HepG2 (cell line): ENCODE results near the gene ATP6V1F. TPM values are rescaled to one million over a fixed set of nuclear protein-coding genes. Genes with fewer than 3 reads are reported as not detected.

ENCODE experiments used
- ATAC-seq: fragments of 200-7000 bp; cut with Tn5 transposase; 3 replicates; pipeline ENCODE4 v1.9.1; 2020; ENCODE audit warnings: mild to moderate bottlenecking, moderate library complexity
- BruUV-seq: library from RNA; stranded (reverse); fragments of 400-500 nt; replicated peaks from 2 replicates; lab custom pipeline; 2021; lab: Mats Ljungman, UMichigan
- CTCF ChIA-PET: fragments of 300-600 bp; formaldehyde crosslinking; extraction: SDS; loops from one replicate; lab custom pipeline; 2021; ENCODE audit warnings: low total read pairs, inconsistent platforms, low intra/inter-chr PET ratio; lab: Yijun Ruan, JAX
- POLR2A ChIA-PET: fragments of 350-600 bp; sonication (Branson Sonifier 250); formaldehyde crosslinking; loops from one replicate; lab custom pipeline; 2020; ENCODE audit warnings: antibody characterized with exemption, inconsistent platforms; lab: Yijun Ruan, JAX
- DNase-seq: peaks from one replicate; pipeline ENCODE4 v3.0.0-alpha.2; 2015; ENCODE audit warnings: low spot score
- FAIRE-seq: peaks from 3 replicates; lab custom pipeline; 2011; peaks lifted over from hg19 to GRCh38; lab: Jason Lieb, UNC
- H2AFZ ChIP-seq: one replicate; pipeline ENCODE4 v1.6.1; 2011; ENCODE audit warnings: low read length, inconsistent platforms
- H3K27ac ChIP-seq: fragments of 300-600 bp; 3 replicates; pipeline ENCODE4 v1.8.0; 2011; ENCODE audit warnings: mixed run types, mild to moderate bottlenecking, mixed read lengths, low read length, inconsistent platforms; ENCODE audit not compliant: insufficient read depth; ENCODE audit errors: extremely low read length
- H3K27me3 ChIP-seq, 2 experiments: fragments of 200-600 bp in 1 of 2; 2 replicates in 1 of 2; 3 replicates in 1 of 2; pipeline versions ENCODE4 v1.6.0 to v1.8.0; 2011; ENCODE audit warnings: low read length in 2 of 2, mild to moderate bottlenecking in 2 of 2, moderate library complexity in 2 of 2, inconsistent platforms in 1 of 2; ENCODE audit not compliant: insufficient read depth in 2 of 2, control insufficient read depth in 1 of 2
- H3K36me3 ChIP-seq, 2 experiments: fragments of 200-600 bp in 1 of 2; replicated peaks in 1 of 2; 2 replicates in 1 of 2; 3 replicates in 1 of 2; pipeline versions ENCODE4 v1.5.1 to v1.8.0; 2011; ENCODE audit warnings: low read length in 2 of 2, inconsistent platforms in 1 of 2; ENCODE audit not compliant: insufficient read depth in 2 of 2, control insufficient read depth in 1 of 2
- H3K4me1 ChIP-seq: 2 replicates; pipeline ENCODE4 v1.5.1; 2012; ENCODE audit warnings: low read length, inconsistent platforms; ENCODE audit not compliant: insufficient read depth
- H3K4me2 ChIP-seq: 2 replicates; pipeline ENCODE4 v1.6.0; 2011; ENCODE audit warnings: low read depth, low read length, inconsistent platforms
- H3K4me3 ChIP-seq, 3 experiments: fragments of 200-600 bp in 1 of 3; sonication (generic), shearing (Covaris generic) in 1 of 3; replicated peaks in 1 of 3; 2 replicates each; pipeline ENCODE4 v1.5.1; 2011 to 2016; ENCODE audit warnings: low read length in 3 of 3, inconsistent platforms in 2 of 3, low read depth in 2 of 3, mild to moderate bottlenecking in 2 of 3, control low read depth in 1 of 3, mixed read lengths in 1 of 3; ENCODE audit not compliant: insufficient read depth in 1 of 3
- H3K79me2 ChIP-seq: one replicate; pipeline ENCODE4 v1.6.1; 2011; ENCODE audit warnings: low read length, inconsistent platforms; ENCODE audit not compliant: insufficient read depth
- H3K9ac ChIP-seq: 2 replicates; pipeline ENCODE4 v1.6.0; 2011; ENCODE audit warnings: mild to moderate bottlenecking, low read depth, low read length, inconsistent platforms; ENCODE audit not compliant: insufficient read depth
- H3K9me3 ChIP-seq: 2 replicates; pipeline ENCODE4 v1.5.1; 2012; ENCODE audit warnings: mild to moderate bottlenecking, low read length
- H4K20me1 ChIP-seq: 2 replicates; pipeline ENCODE4 v1.6.0; 2011; ENCODE audit warnings: inconsistent platforms, mild to moderate bottlenecking, low read length, moderate library complexity; ENCODE audit not compliant: insufficient read depth
- FOSL1 ChIP-seq: sonication (generic); formaldehyde crosslinking; IDR thresholded peaks from 2 replicates; pipeline ENCODE4 v1.9.0; 2021; ENCODE audit warnings: missing genetic modification reagents, borderline replicate concordance
- JDP2 ChIP-seq: sonication (generic); formaldehyde crosslinking; IDR thresholded peaks from 2 replicates; pipeline ENCODE4 v1.8.1; 2022; ENCODE audit warnings: missing genetic modification reagents, borderline replicate concordance
- ZBTB33 ChIP-seq: sonication (generic); formaldehyde crosslinking; IDR thresholded peaks from 2 replicates; pipeline ENCODE4 v1.4.0; 2020; ENCODE audit warnings: missing genetic modification reagents
- ZBTB40 ChIP-seq, 2 experiments: fragments of 450-650 bp in 1 of 2; sonication (generic) in 1 of 2; formaldehyde crosslinking in 1 of 2; IDR thresholded peaks; 2 replicates each; pipeline versions ENCODE4 v1.6.1 to v1.8.0; 2016 to 2022; ENCODE audit warnings: antibody characterized with exemption in 1 of 2, mild to moderate bottlenecking in 1 of 2, missing genetic modification reagents in 1 of 2
- ZNF124 ChIP-seq: sonication (generic); formaldehyde crosslinking; IDR thresholded peaks from 2 replicates; pipeline ENCODE4 v1.4.0; 2020; ENCODE audit warnings: missing genetic modification reagents
- ZNF264 ChIP-seq: sonication (generic); formaldehyde crosslinking; IDR thresholded peaks from 2 replicates; pipeline ENCODE4 v1.4.0; 2020; ENCODE audit warnings: missing genetic modification reagents
- ZNF296 ChIP-seq: sonication (generic); formaldehyde crosslinking; conservative IDR thresholded peaks from 2 replicates; pipeline ENCODE4 v1.5.0; 2020; ENCODE audit warnings: mild to moderate bottlenecking, missing genetic modification reagents
- ZNF543 ChIP-seq: sonication (generic); formaldehyde crosslinking; IDR thresholded peaks from 2 replicates; pipeline ENCODE4 v1.4.0; 2020; ENCODE audit warnings: mild to moderate bottlenecking, missing genetic modification reagents
- ZNF770 ChIP-seq: sonication (generic); formaldehyde crosslinking; IDR thresholded peaks from 2 replicates; pipeline ENCODE4 v1.5.0; 2020; ENCODE audit warnings: mild to moderate bottlenecking, missing genetic modification reagents
- WGBS: methylation state at CpG from one replicate; pipeline ENCODE4 v1.1.6; 2017; ENCODE audit warnings: low lambda C conversion rate; 5-methylcytosine and 5-hydroxymethylcytosine counted together
- in situ Hi-C: cut with HindIII; loops from 2 replicates; pipeline ENCODE4 v1.10.0; 2017; ENCODE audit warnings: low pct_unique_long_range_greater_than_20kb; ENCODE audit not compliant: extremely low pct_ligation_motif_present
- intact Hi-C: fragments of 100-400 bp; cut with micrococcal nuclease; formaldehyde crosslinking; loops from one replicate; pipeline ENCODE4 v1.10.0; 2022; ENCODE audit not compliant: unreplicated experiment
- polyA plus RNA-seq, 8 experiments: library from polyadenylated mRNA; depleted of rRNA in 3 of 8; stranded (reverse) in 7 of 8; unstranded in 1 of 8; fragments of >200 nt; fragmentation: Illumina TruSeq in 4 of 8; extraction: Trizol in 4 of 8; gene quantifications; 2 replicates each; pipeline versions ENCODE4 v1.2.1 to v1.2.3, GENCODE V29; 2011 to 2016; ENCODE audit warnings: low read depth in 4 of 8, missing spikeins in 1 of 8, mixed read lengths in 1 of 8; ENCODE audit not compliant: insufficient read depth in 1 of 8
- total RNA-seq, 5 experiments: library from RNA; depleted of rRNA; stranded (reverse); fragments of >200 nt; fragmentation: Illumina TruSeq; extraction: Trizol; gene quantifications; 2 replicates each; pipeline ENCODE4 v1.2.3, GENCODE V29; 2016; ENCODE audit warnings: low read depth in 1 of 5

Gene ATP6V1F
- total and polyA plus RNA-seq, 2 of the 13 experiments (the other 11 are each of a cell fraction or from before 2014, with no cell fraction given) = 87.2 to 132 TPM

GRCh38 chr7:128853799-128854198 lies 8.9 kb upstream of the ATP6V1F start:
- DNase-seq = no peak
- H3K27me3 ChIP-seq = peaks cover 13 to 57% of the 10 kb centered on the region in 2 experiments; a peak in 4 of 5 replicates
- ChIA-PET CTCF (no interaction called here), POLR2A (no interaction called here)
- no peak overlapping the region for H3K9ac ChIP-seq
- H3K79me2 ChIP-seq = no peaks in the 10 kb centered on the region
- intact Hi-C loops = no loop called here
- BruUV-seq = no TSS peak
- H2AFZ ChIP-seq = no peak overlapping the region
- in situ Hi-C loops = no loop called here
- H3K4me2 ChIP-seq = no peak overlapping the region
- H3K27ac ChIP-seq = no peak overlapping the region
- H3K4me3 ChIP-seq = no peak overlapping the region
- no peaks in the 10 kb centered on the region for H3K36me3 ChIP-seq
- H3K9me3 ChIP-seq = no peaks in the 10 kb centered on the region
- H3K4me1 ChIP-seq = no peaks in the 10 kb centered on the region
- H4K20me1 ChIP-seq = no peaks in the 10 kb centered on the region
- no peak for ATAC-seq
- 56% methylated on average over 12 of the region's 23 CpGs for WGBS
- FAIRE-seq = no peak
- no peak for TF ChIP-seq ZNF296 (CRISPR knock-in tag)
- TF ChIP-seq ZBTB40 (IDR thresholded peaks at IDR 0.05) = no peak
- no peak for TF ChIP-seq ZBTB40 (CRISPR knock-in tag; IDR thresholded peaks at IDR 0.05)
- no peak for TF ChIP-seq ZNF543
- no peak for TF ChIP-seq ZNF264
- TF ChIP-seq FOSL1 (CRISPR knock-in tag) = no peak
- no peak for TF ChIP-seq ZNF770 (CRISPR knock-in tag)
- no peak for TF ChIP-seq JDP2
- no peak for TF ChIP-seq ZNF124 (CRISPR knock-in tag)
- no peak for TF ChIP-seq ZBTB33 (CRISPR knock-in tag)
